ENCODE measurements around the gene RPP25. TPM values are rescaled to one million over a fixed set of nuclear protein-coding genes. Genes with fewer than 3 reads are reported as not detected.

RPP25 gene
- total and polyA plus RNA-seq, 3 experiments from 2014 or later = 2.5 to 7.4 (median 6.1) TPM

- peaks cover 12 to 18% (median 13%) of the 10 kb centered on the region in 3 donors for H3K4me1 Mint-ChIP-seq
- H3K4me3 Mint-ChIP-seq = peak overlapping the region; percentile 67 to 88 (median 82)
- Histone ChIP-seq H3K4me1 (ENCODE audit: insufficient read depth, low read length) (peaks cover 18% of the 10 kb centered on the region), H3K4me3 (ENCODE audit: low read length) (peak overlapping the region; percentile 34), H3K9me3 (ENCODE audit: low read length) (no peaks in the 10 kb centered on the region), H3K36me3 (ENCODE audit: insufficient read depth, low read length) (no peaks in the 10 kb centered on the region), H3K27ac (ENCODE audit: low read depth, low read length) (no peak overlapping the region), H3K27me3 (ENCODE audit: insufficient read depth, low read length, poor library complexity, severe bottlenecking) (peaks cover 24% of the 10 kb centered on the region)
- peaks cover 0 to 4% (median 0%) of the 10 kb centered on the region in 5 donors for H3K9me3 Mint-ChIP-seq
- peaks cover 28 to 36% of the 10 kb centered on the region in 2 donors for H3K27me3 Mint-ChIP-seq
- no peak for DNase-seq
- no peaks in the 10 kb centered on the region for H3K36me3 Mint-ChIP-seq
- H3K27ac Mint-ChIP-seq = peak overlapping the region in 1 of 8 donors; percentile 46
- POLR2A ChIA-PET = interaction anchor here (0.9 to 1.3 kb wide), 2 partner anchors 29 to 209 kb away, joined by 3 to 4 read pairs; partner anchors contain the start of gene PPCDC
- CTCF ChIA-PET = interaction anchor here (0.6 to 1.2 kb wide), 3 partner anchors 13 to 180 kb away, joined by 3 to 4 read pairs (median 3); partner anchors contain the start of gene PPCDC
Observed at GRCh38 chr15:74994685-74995084, 38.1 kb upstream of the RPP25 start.

- Mint-ChIP-seq H3K27ac (no peak overlapping the region), H3K27me3 (peaks cover 24 to 33% of the 10 kb centered on the region in 2 donors), H3K4me1 (peaks cover 12 to 18% (median 13%) of the 10 kb centered on the region in 3 donors), H3K9me3 (peaks cover 0 to 4% (median 0%) of the 10 kb centered on the region in 5 donors), H3K4me3 (peak overlapping the region in 2 of 7 donors; percentile 67 to 82), H3K36me3 (no peaks in the 10 kb centered on the region)
- no peak for DNase-seq
- Histone ChIP-seq H3K4me3 (ENCODE audit: low read length) (no peak overlapping the region), H3K27me3 (ENCODE audit: insufficient read depth, low read length, poor library complexity, severe bottlenecking) (peaks cover 24% of the 10 kb centered on the region), H3K36me3 (ENCODE audit: insufficient read depth, low read length) (no peaks in the 10 kb centered on the region), H3K27ac (ENCODE audit: low read depth, low read length) (no peak overlapping the region), H3K9me3 (ENCODE audit: low read length) (no peaks in the 10 kb centered on the region), H3K4me1 (ENCODE audit: insufficient read depth, low read length) (peaks cover 18% of the 10 kb centered on the region)
- POLR2A ChIA-PET = no interaction called here
- CTCF ChIA-PET = no interaction called here
Observed at GRCh38 chr15:74994236-74994635, 37.7 kb upstream of the RPP25 start.

DNA sequence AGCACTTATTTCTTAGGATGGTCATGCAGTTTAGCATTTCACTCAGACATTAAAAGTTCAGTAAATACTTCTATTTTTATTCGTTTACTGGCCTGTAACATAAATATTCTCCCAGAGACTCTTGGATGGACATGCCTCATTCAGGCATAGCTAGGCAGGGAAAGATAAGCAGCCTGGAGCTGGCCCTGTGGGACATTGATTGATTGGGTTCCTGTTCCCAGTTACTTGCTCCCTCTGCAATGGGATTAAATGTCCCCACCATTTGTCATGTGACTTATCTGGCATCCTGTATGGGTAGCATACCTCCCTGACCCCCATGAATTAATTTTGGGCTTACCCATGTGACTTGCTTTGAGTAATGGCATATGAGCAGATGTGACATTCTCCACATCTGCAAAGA is 36.0 kb upstream of the RPP25 start:
- peaks cover 13% of the 10 kb centered on the region for H3K27me3 ChIP-seq (ENCODE audit: insufficient read depth, low read length, poor library complexity, severe bottlenecking)
- POLR2A ChIA-PET = no interaction called here
- H3K4me3 Mint-ChIP-seq = no peak overlapping the region

GRCh38 chr15:74989527-74989926 is 33.0 kb upstream of the RPP25 start:
- Histone ChIP-seq H3K27ac (ENCODE audit: low read depth, low read length) (no peak overlapping the region), H3K9me3 (ENCODE audit: low read length) (no peaks in the 10 kb centered on the region), H3K36me3 (ENCODE audit: insufficient read depth, low read length) (no peaks in the 10 kb centered on the region), H3K27me3 (ENCODE audit: insufficient read depth, low read length, poor library complexity, severe bottlenecking) (no peaks in the 10 kb centered on the region), H3K4me1 (ENCODE audit: insufficient read depth, low read length) (no peaks in the 10 kb centered on the region), H3K4me3 (ENCODE audit: low read length) (no peak overlapping the region)
- peaks cover 0 to 1% (median 0%) of the 10 kb centered on the region in 5 donors for H3K9me3 Mint-ChIP-seq
- ChIA-PET CTCF (no interaction called here), POLR2A (no interaction called here)
- no peaks in the 10 kb centered on the region for H3K36me3 Mint-ChIP-seq
- no peak overlapping the region for H3K4me3 Mint-ChIP-seq
- no peaks in the 10 kb centered on the region for H3K4me1 Mint-ChIP-seq
- no peak overlapping the region for H3K27ac Mint-ChIP-seq
- H3K27me3 Mint-ChIP-seq = peaks cover 8 to 14% of the 10 kb centered on the region in 2 donors
- DNase-seq = no peak

More for the DNA sequence above, 36.0 kb upstream of the RPP25 start:
- no peaks in the 10 kb centered on the region for H3K36me3 ChIP-seq (ENCODE audit: insufficient read depth, low read length)
- Mint-ChIP-seq H3K27ac (no peak overlapping the region), H3K36me3 (no peaks in the 10 kb centered on the region), H3K4me1 (peaks cover 12 to 18% (median 13%) of the 10 kb centered on the region in 3 donors), H3K9me3 (peaks cover 0 to 3% (median 0%) of the 10 kb centered on the region in 5 donors), H3K27me3 (peaks cover 12 to 17% of the 10 kb centered on the region in 2 donors)
- DNase-seq = no peak
- CTCF ChIA-PET = no interaction called here
- H3K4me3 ChIP-seq (ENCODE audit: low read length) = no peak overlapping the region
- no peak overlapping the region for H3K27ac ChIP-seq (ENCODE audit: low read depth, low read length)
- no peaks in the 10 kb centered on the region for H3K9me3 ChIP-seq (ENCODE audit: low read length)
- H3K4me1 ChIP-seq (ENCODE audit: insufficient read depth, low read length) = peaks cover 18% of the 10 kb centered on the region

DNA sequence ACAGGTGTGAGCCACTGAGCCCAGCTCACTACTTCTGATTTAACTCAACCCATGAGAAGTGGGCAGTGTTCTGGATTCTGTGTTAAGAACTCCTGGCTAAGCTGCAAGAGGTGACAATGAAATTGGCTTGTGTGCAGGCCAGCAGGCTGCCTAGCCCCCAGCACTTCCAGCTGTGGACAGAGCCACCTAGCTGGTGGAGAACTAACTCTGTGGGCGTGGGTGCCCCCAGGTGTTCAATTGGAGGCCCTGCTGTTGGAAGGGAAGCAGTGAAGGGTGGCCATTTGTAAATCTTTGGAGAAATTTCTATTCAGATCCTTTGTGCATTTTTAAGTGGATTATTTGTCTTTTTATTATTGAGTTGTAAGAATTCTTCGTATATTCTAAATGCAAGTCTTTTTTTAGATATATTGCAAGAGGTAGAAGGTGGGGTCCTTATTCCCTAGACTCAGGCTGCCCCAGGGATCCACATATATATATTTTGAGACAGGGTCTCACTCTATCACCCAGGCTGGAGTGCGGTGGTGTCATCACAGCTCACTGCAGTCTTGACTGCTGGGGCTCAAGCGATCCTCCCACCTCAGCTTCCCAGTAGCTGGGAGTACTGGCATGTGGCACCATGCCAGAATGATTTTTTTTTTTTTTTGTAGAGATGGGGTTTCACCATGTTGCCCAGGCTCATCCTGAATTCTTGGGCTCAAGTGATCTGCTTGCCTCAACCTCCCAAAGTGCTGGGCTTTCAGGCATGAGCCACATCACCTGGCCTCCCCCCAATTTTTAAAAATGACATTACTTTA is 31.6 kb upstream of the RPP25 start:
- Mint-ChIP-seq H3K4me1 (no peaks in the 10 kb centered on the region), H3K27ac (no peak overlapping the region), H3K4me3 (no peak overlapping the region), H3K36me3 (no peaks in the 10 kb centered on the region), H3K27me3 (peaks cover 8 to 22% of the 10 kb centered on the region in 2 donors), H3K9me3 (peaks cover 0 to 1% (median 0%) of the 10 kb centered on the region in 5 donors)
- H3K36me3 ChIP-seq (ENCODE audit: insufficient read depth, low read length) = no peaks in the 10 kb centered on the region
- no peaks in the 10 kb centered on the region for H3K4me1 ChIP-seq (ENCODE audit: insufficient read depth, low read length)
- no peak overlapping the region for H3K4me3 ChIP-seq (ENCODE audit: low read length)
- ChIA-PET CTCF (interaction anchor here (1.1 kb wide), 1 partner anchor 31 kb away, joined by 3 read pairs; the partner anchor contains the start of gene RPP25), POLR2A (no interaction called here)
- H3K27ac ChIP-seq (ENCODE audit: low read depth, low read length) = no peak overlapping the region
- H3K9me3 ChIP-seq (ENCODE audit: low read length) = no peaks in the 10 kb centered on the region
- H3K27me3 ChIP-seq (ENCODE audit: insufficient read depth, low read length, poor library complexity, severe bottlenecking) = no peaks in the 10 kb centered on the region
- DNase-seq = peak in 3 of 5 donors; percentile 7 to 52 (median 10)

DNA sequence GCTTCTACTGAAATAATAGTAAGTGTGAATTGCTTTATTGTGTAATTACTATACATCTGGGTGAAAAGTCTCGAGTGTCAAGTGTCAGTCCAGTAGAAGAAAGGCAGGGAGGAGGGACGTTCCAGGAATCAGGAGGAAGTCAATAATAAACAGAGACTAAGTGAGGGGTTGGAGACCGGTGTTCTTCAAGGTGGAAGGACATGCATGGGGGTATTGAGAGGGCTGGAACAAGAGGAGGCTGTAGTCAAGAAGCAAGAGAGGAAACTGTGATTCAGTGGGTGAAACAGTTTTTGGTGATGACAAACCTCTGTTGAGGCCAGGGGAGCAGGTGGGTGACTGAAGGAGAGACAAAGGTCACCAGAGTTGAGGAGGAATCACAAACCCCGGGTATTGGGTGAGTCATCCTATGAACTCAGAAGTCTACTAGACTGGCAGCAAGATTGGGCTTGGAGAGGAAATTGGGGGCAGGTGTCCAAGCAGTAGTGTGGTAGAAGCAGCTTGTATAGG is 27.2 kb upstream of the RPP25 start:
- Histone ChIP-seq H3K27me3 (ENCODE audit: insufficient read depth, low read length, poor library complexity, severe bottlenecking) (no peaks in the 10 kb centered on the region), H3K9me3 (ENCODE audit: low read length) (no peaks in the 10 kb centered on the region), H3K4me3 (ENCODE audit: low read length) (no peak overlapping the region), H3K27ac (ENCODE audit: low read depth, low read length) (no peak overlapping the region), H3K36me3 (ENCODE audit: insufficient read depth, low read length) (no peaks in the 10 kb centered on the region), H3K4me1 (ENCODE audit: insufficient read depth, low read length) (no peaks in the 10 kb centered on the region)
- Mint-ChIP-seq H3K4me3 (no peak overlapping the region), H3K36me3 (no peaks in the 10 kb centered on the region), H3K27ac (no peak overlapping the region), H3K4me1 (no peaks in the 10 kb centered on the region), H3K9me3 (no peaks in the 10 kb centered on the region), H3K27me3 (peaks cover 18 to 36% of the 10 kb centered on the region in 2 donors)
- ChIA-PET POLR2A (no interaction called here), CTCF (no interaction called here)
- no peak for DNase-seq

DNA sequence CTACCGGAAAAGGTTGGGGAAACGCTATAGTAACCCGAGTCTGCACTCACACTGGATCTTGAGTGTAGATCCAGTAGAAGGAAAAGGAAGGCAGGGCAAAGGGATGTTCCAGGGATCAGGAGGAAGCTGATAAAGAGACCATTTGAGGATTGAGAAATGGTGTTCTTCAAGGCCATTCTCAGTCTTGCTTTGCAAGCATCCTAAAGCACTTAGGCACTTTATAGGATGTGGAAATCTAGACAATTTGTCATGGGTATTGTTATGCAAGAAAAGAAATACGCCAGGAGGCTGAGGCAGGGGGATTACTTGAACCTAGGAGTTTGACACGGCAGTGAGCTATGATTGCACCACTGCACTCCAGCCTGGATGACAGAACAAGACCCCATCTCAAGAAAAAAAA is 25.6 kb upstream of the RPP25 start:
- no peaks in the 10 kb centered on the region for H3K36me3 ChIP-seq (ENCODE audit: insufficient read depth, low read length)
- H3K4me1 ChIP-seq (ENCODE audit: insufficient read depth, low read length) = no peaks in the 10 kb centered on the region
- H3K4me3 ChIP-seq (ENCODE audit: low read length) = no peak overlapping the region
- H3K4me3 Mint-ChIP-seq = no peak overlapping the region
- H3K4me1 Mint-ChIP-seq = no peaks in the 10 kb centered on the region
- no peaks in the 10 kb centered on the region for H3K9me3 ChIP-seq (ENCODE audit: low read length)
- POLR2A ChIA-PET = interaction anchor here (0.6 kb wide), 1 partner anchor 10 kb away, joined by 3 read pairs; no protein-coding TSS in a partner anchor
- no peaks in the 10 kb centered on the region for H3K36me3 Mint-ChIP-seq
- DNase-seq = no peak
- no peaks in the 10 kb centered on the region for H3K9me3 Mint-ChIP-seq
- no peak overlapping the region for H3K27ac Mint-ChIP-seq
- CTCF ChIA-PET = no interaction called here
- peaks cover 16 to 39% of the 10 kb centered on the region in 2 donors for H3K27me3 Mint-ChIP-seq
- H3K27me3 ChIP-seq (ENCODE audit: insufficient read depth, low read length, poor library complexity, severe bottlenecking) = no peaks in the 10 kb centered on the region
- H3K27ac ChIP-seq (ENCODE audit: low read depth, low read length) = no peak overlapping the region

- Mint-ChIP-seq H3K4me1 (no peaks in the 10 kb centered on the region), H3K27me3 (peaks cover 9 to 22% of the 10 kb centered on the region in 2 donors), H3K36me3 (no peaks in the 10 kb centered on the region), H3K4me3 (no peak overlapping the region), H3K9me3 (no peaks in the 10 kb centered on the region), H3K27ac (no peak overlapping the region)
- H3K36me3 ChIP-seq (ENCODE audit: insufficient read depth, low read length) = no peaks in the 10 kb centered on the region
- H3K4me3 ChIP-seq (ENCODE audit: low read length) = no peak overlapping the region
- no peak for DNase-seq
- POLR2A ChIA-PET = no interaction called here
- no peaks in the 10 kb centered on the region for H3K27me3 ChIP-seq (ENCODE audit: insufficient read depth, low read length, poor library complexity, severe bottlenecking)
- no peaks in the 10 kb centered on the region for H3K4me1 ChIP-seq (ENCODE audit: insufficient read depth, low read length)
- CTCF ChIA-PET = no interaction called here
- no peaks in the 10 kb centered on the region for H3K9me3 ChIP-seq (ENCODE audit: low read length)
- no peak overlapping the region for H3K27ac ChIP-seq (ENCODE audit: low read depth, low read length)
Observed at GRCh38 chr15:74978503-74978902, 21.9 kb upstream of the RPP25 start.

All from CD8-positive, alpha-beta memory T cell (primary cell).